Astrocyte of the cerebellum (primary cell): Measurements from ENCODE around the gene CDH15.
"Not testable (repeated sequence)": the region's sequence is repeated elsewhere in the genome, so short reads cannot be mapped to it uniquely, and the experiment has no call there.

Source experiments
- DNase-seq: peaks from one replicate; pipeline ENCODE4 v3.0.0-alpha.2; 2011; ENCODE audit warnings: low read depth
- H3K4me3 ChIP-seq: 2 replicates; pipeline ENCODE4 v1.5.1; 2011; ENCODE audit warnings: mild to moderate bottlenecking, low read depth, low read length, moderate library complexity
- in situ Hi-C: cut with HindIII; loops from 2 replicates; pipeline ENCODE4 v1.10.0; 2017; ENCODE audit warnings: low sequenced_read_pairs
- TF ChIP-seq, protein P1 (sequence below): IDR thresholded peaks from 2 replicates; pipeline ENCODE4 v1.5.1; 2012; ENCODE audit warnings: low read length, low read depth, moderate library complexity, mild to moderate bottlenecking; ENCODE audit errors: missing control alignments

Gene CDH15

DNA sequence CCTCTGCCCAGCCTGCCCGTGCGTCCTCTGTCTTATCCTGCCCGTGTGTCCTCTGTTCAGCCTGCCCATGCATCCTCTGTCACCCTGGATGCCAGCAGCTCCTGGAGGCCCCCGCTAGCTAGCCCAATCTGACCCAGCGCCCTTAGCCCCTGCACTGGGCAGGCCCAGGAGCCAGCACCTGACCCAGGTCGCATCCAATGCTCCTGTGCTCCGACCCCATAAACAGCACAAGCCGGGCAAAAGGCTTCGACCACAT, 13.1 kb downstream of the CDH15 start:
- in situ Hi-C loops = no loop called here
- TF ChIP-seq, protein P1, sequence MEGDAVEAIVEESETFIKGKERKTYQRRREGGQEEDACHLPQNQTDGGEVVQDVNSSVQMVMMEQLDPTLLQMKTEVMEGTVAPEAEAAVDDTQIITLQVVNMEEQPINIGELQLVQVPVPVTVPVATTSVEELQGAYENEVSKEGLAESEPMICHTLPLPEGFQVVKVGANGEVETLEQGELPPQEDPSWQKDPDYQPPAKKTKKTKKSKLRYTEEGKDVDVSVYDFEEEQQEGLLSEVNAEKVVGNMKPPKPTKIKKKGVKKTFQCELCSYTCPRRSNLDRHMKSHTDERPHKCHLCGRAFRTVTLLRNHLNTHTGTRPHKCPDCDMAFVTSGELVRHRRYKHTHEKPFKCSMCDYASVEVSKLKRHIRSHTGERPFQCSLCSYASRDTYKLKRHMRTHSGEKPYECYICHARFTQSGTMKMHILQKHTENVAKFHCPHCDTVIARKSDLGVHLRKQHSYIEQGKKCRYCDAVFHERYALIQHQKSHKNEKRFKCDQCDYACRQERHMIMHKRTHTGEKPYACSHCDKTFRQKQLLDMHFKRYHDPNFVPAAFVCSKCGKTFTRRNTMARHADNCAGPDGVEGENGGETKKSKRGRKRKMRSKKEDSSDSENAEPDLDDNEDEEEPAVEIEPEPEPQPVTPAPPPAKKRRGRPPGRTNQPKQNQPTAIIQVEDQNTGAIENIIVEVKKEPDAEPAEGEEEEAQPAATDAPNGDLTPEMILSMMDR = no peak
- no peak for DNase-seq
- H3K4me3 ChIP-seq = no peak overlapping the region

DNA sequence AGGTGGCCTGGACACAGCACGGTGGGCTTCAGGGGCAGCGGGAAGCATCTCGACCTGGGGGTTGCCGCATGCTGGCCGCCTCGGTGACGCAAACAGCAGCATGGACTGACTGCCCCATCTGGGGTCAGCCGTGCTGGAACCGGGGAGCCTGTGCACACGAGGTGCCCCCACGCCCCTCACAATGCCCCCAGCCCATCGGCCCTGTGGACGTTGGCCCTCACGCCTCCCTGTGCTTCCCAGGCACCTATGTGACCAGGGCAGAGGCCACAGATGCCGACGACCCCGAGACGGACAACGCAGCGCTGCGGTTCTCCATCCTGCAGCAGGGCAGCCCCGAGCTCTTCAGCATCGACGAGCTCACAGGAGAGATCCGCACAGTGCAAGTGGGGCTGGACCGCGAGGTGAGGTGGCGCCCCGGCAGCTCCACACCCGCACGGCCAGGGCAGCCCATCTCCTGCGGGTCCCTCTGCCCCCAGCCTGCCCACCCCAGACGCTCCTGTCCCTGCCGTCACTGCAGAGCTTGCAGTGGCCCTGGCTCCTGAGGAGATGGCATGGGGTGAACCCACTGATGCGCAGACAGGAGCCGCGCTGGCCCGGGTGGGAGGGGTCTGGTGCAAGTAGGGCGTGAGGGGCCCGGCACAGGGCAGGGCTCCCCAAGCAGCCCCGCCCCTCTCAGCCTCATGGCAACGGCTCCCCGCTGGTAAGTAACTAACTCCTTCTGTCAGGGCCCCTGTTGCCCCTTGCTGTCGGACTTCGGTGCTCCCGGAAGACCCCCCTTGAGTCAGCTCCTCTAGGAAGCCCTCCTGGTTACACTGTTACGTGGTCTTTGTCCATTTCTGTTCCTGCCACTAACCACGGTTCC, 13.6 kb downstream of the CDH15 start:
- no peak for DNase-seq
- TF ChIP-seq, protein P1 = no peak
- H3K4me3 ChIP-seq = no peak overlapping the region
- in situ Hi-C loops = no loop called here

DNA sequence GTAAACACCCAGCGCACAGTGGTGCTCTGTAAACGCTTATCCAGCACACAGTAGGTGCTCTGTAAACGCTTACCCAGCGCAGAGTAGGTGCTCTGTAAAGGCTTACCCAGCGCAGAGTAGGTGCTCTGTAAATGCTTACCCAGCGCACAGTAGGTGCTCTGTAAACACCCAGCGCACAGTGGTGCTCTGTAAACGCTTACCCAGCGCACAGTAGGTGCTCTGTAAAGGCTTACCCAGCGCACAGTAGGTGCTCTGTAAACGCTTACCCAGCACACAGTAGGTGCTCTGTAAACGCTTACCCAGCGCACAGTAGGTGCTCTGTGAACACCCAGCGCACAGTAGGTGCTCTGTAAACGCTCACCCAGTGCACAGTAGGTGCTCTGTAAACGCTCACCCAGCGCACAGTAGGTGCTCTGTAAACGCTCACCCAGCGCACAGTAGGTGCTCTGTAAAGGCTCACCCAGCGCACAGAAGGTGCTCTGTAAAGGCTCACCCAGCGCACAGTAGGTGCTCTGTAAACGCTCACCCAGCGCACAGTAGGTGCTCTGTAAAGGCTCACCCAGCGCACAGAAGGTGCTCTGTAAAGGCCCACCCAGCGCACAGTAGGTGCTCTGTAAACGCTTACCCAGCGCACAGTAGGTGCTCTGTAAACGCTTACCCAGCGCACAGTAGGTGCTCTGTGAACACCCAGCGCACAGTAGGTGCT, 14.5 kb downstream of the CDH15 start:
- in situ Hi-C loops, DNase-seq, H3K4me3 ChIP-seq: not testable (repeated sequence)

DNA sequence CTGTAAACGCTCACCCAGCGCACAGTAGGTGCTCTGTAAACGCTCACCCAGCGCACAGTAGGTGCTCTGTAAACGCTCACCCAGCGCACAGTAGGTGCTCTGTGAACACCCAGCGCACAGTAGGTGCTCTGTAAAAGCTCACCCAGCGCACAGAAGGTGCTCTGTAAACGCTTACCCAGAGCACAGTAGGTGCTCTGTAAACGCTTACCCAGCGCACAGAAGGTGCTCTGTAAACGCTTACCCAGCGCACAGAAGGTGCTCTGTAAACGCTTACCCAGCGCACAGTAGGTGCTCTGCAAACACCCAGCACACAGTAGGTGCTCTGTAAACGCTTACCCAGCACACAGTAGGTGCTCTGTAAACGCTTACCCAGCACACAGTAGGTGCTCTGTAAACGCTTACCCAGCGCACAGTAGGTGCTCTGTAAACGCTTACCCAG, 15.1 kb downstream of the CDH15 start:
- in situ Hi-C loops, DNase-seq, H3K4me3 ChIP-seq: not testable (repeated sequence)

DNA sequence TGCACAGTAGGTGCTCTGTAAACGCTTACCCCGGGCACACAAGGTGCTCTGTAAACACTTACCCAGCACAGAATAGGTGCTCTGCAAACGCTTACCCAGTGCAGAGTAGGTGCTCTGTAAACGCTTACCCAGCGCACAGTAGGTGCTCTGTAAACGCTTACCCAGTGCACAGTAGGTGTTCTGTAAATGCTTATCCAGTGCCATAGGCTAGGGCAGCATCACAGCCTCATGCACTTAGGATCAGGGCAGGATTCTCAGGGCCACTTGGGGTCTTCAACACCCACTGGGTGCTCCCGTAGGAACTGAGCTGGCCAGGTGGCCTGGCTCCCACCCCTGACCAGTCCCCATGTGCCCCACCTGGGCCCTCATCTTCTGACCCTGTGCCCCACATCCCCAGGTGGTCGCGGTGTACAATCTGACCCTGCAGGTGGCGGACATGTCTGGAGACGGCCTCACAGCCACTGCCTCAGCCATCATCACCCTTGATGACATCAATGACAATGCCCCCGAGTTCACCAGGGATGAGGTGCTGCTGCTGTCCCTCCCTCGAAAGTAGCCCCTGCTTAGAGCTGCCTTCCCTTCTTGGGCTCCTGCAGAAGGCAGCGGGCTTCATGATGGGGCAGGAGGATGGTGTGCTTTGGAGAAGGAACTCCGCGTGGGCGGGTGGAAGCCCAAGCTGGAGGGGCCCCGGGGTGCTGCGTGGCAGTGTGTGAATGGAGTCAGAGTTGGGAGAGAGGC, 15.7 kb downstream of the CDH15 start:
- DNase-seq = no peak
- TF ChIP-seq, protein P1 = no peak
- H3K4me3 ChIP-seq = no peak overlapping the region
- in situ Hi-C loops = no loop called here

DNA sequence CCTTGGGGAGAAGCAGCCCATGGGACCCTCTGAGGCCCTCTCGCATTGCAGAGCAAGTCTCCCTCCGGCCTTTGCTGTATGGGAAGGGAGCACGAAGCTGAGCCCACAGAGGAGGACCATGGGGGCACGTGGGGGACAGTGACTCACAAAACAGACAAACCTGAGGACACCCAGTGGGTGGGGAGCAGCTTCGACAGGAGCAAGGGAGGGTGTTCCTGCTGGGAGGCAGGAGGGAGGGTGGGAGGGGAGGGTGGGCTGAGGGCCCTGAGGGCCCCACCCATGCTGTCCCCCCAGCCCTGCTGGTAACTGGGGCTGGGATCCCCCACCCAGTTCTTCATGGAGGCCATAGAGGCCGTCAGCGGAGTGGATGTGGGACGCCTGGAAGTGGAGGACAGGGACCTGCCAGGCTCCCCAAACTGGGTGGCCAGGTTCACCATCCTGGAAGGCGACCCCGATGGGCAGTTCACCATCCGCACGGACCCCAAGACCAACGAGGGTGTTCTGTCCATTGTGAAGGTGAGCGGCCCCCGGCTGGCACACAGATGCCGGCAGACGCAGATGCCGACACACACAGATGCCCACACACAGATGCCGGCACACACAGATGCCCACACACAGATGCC, 16.3 kb downstream of the CDH15 start:
- in situ Hi-C loops = no loop called here
- TF ChIP-seq, protein P1 = no peak
- no peak overlapping the region for H3K4me3 ChIP-seq
- no peak for DNase-seq

DNA sequence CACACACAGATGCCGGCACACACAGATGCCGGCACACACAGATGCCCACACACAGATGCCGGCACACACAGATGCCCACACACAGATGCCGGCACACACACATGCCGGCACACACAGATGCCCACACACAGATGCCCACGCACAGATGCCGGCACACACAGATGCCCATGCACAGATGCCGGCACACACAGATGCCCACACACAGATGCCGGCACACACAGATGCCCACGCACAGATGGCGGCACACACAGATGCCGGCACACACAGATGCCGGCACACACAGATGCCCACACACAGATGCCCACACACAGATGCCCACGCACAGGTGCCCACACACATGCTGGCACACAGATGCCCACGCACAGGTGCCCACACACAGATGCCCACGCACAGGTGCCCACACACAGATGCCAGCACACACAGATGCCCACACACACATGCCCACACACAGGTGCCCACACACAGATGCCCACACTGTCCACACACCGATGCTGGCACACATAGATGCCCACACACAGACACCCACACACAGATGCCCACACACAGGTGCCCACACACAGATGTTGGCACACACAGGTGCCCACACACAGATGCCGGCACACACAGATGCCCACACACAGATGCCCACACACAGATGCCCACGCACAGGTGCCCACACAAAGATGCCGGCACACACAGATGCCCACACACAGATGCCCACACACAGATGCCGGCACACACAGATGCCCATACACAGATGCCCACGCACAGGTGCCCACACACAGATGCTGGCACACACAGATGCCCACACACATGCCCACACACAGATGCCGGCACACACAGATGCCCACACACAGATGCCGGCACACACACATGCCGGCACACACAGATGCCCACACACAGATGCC, 17.2 kb downstream of the CDH15 start:
- DNase-seq, H3K4me3 ChIP-seq, in situ Hi-C loops: not testable (repeated sequence)
